PFSK-1 (cell line): Measurements from ENCODE around the gene ADSL.

Experiments used
- POLR2AphosphoS5 ChIP-seq: IDR thresholded peaks from 2 replicates; pipeline ENCODE4 v1.6.1; 2012; ENCODE audit warnings: low read depth, mild to moderate bottlenecking, control low read depth, low read length, moderate library complexity
- REST ChIP-seq, 2 experiments: IDR thresholded peaks; 2 replicates each; pipeline versions ENCODE4 v1.6.1 to v1.8.0; 2011 to 2012; ENCODE audit warnings: low read depth in 2 of 2, low read length in 2 of 2, control low read depth in 1 of 2, inconsistent platforms in 1 of 2, mild to moderate bottlenecking in 1 of 2, moderate library complexity in 1 of 2; ENCODE audit not compliant: insufficient read depth in 1 of 2
- SIN3A ChIP-seq: IDR thresholded peaks from 2 replicates; pipeline ENCODE4 v1.6.1; 2012; ENCODE audit warnings: mild to moderate bottlenecking, low read length, moderate library complexity, borderline replicate concordance; ENCODE audit not compliant: insufficient read depth
- TAF1 ChIP-seq: IDR thresholded peaks from 2 replicates; pipeline ENCODE4 v1.6.1; 2012; ENCODE audit warnings: low read length, control low read depth, borderline replicate concordance; ENCODE audit not compliant: insufficient read depth

DNA sequence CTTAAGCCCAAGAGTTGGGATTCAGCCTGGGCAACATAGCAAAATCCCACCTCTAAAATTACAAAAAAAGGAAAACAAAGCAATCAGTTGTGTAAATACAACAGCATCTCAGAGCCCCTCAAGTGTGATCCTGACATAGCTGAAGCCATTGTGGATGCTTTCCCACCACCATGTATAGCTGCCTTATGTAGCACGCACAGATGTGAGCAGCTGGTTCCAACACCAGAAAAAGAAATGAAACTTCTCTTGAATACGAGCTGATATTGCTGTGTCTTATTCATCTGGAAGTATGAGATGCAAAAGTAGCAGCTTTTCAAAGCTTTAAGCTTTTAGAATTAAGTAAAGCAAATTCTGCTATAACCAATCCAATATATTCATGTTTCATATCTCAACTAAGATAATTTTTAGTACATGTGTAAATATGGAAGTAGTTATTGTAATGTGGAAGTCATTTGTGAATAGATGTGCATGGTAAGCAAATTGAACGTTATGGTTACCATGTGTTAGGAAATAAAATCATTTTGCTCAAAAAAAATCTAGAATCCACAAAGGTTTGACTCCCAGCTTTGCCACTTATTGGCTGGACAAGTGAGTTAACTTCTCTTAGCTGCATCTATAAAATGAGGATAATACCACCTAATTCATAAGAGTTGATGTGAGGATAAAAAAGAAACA, 87.3 kb downstream of the ADSL start:
- no peak for TF ChIP-seq POLR2AphosphoS5
- no peak for TF ChIP-seq REST (IDR thresholded peaks at IDR 0.05; ENCODE audit: insufficient read depth in 1 of 2, low read depth in 2 of 2, low read length in 2 of 2)
- no peak for TF ChIP-seq TAF1
- TF ChIP-seq SIN3A, result no peak
